ENCODE data around the gene APOBR.
"Not testable (repeated sequence)": the region's sequence is repeated elsewhere in the genome, so short reads cannot be mapped to it uniquely, and the experiment has no call there.

Gene APOBR

GRCh38 chr16:28527985-28528384 is 33.5 kb downstream of the APOBR start:
- DNase-seq = no peak

GRCh38 chr16:28528463-28528867 is 34.0 kb downstream of the APOBR start:
- no peak for DNase-seq

GRCh38 chr16:28529124-28529523 is 34.7 kb downstream of the APOBR start:
- no peak for DNase-seq

GRCh38 chr16:28531777-28532744 is 37.6 kb downstream of the APOBR start:
- no peak for DNase-seq

- DNase-seq = no peak
These were observed 38.7 kb downstream of the APOBR start for GRCh38 chr16:28532940-28533647.

- DNase-seq = no peak
These were observed 40.3 kb downstream of the APOBR start for GRCh38 chr16:28534542-28535373.

GRCh38 chr16:28537076-28537475 is 42.6 kb downstream of the APOBR start:
- no peak for DNase-seq

GRCh38 chr16:28537964-28538732 is 43.7 kb downstream of the APOBR start:
- DNase-seq = no peak

GRCh38 chr16:28538733-28539596 is 44.5 kb downstream of the APOBR start, which contains the start of gene NUPR1:
NUPR1 (minus strand) TSS chr16:28538974; CDS start chr16:28538907, 67 bp downstream.
- no peak for DNase-seq

- no peak for DNase-seq
These were observed 45.9 kb downstream of the APOBR start for GRCh38 chr16:28540346-28540745.

GRCh38 chr16:28542646-28543045 is 48.2 kb downstream of the APOBR start:
- no peak for DNase-seq

- no peak for DNase-seq
These were observed 48.6 kb downstream of the APOBR start for GRCh38 chr16:28543072-28543471.

- DNase-seq = no peak
These were observed 50.6 kb downstream of the APOBR start for GRCh38 chr16:28544998-28545397.

- not testable (repeated sequence) for DNase-seq
These were observed 51.5 kb downstream of the APOBR start for GRCh38 chr16:28545964-28546363.

- no peak for DNase-seq
These were observed 52.2 kb downstream of the APOBR start for GRCh38 chr16:28546626-28547025.

GRCh38 chr16:28548306-28548802 is 53.9 kb downstream of the APOBR start:
- no peak for DNase-seq
